ENCODE measurements around the gene RXFP3. TPM values are rescaled to one million over a fixed set of nuclear protein-coding genes. Genes with fewer than 3 reads are reported as not detected.

The RXFP3 gene
- polyA plus RNA-seq, 1 donor from 2014 or later = not detected

GRCh38 chr5:33925278-33925677 lies 10.9 kb upstream of the RXFP3 start:
- Mint-ChIP-seq H3K27ac (no peak overlapping the region), H3K4me3 (no peak overlapping the region), H3K36me3 (no peaks in the 10 kb centered on the region), H3K27me3 (peaks cover 9% of the 10 kb centered on the region), H3K4me1 (peaks cover 0 to 10% (median 3%) of the 10 kb centered on the region in 3 donors), H3K9me3 (peaks cover 0 to 6% (median 0%) of the 10 kb centered on the region in 3 donors)

GRCh38 chr5:33927685-33928084 lies 8.5 kb upstream of the RXFP3 start:
- Mint-ChIP-seq H3K36me3 (no peaks in the 10 kb centered on the region), H3K4me1 (peaks cover 0 to 10% (median 3%) of the 10 kb centered on the region in 3 donors), H3K27ac (peak overlapping the region in 1 of 3 donors; percentile 85), H3K27me3 (peaks cover 2% of the 10 kb centered on the region), H3K9me3 (no peaks in the 10 kb centered on the region), H3K4me3 (no peak overlapping the region)

- Mint-ChIP-seq H3K4me3 (no peak overlapping the region), H3K4me1 (peaks cover 0 to 13% (median 3%) of the 10 kb centered on the region in 3 donors), H3K36me3 (no peaks in the 10 kb centered on the region), H3K27me3 (peaks cover 2% of the 10 kb centered on the region), H3K27ac (no peak overlapping the region), H3K9me3 (no peaks in the 10 kb centered on the region)
Observed at GRCh38 chr5:33928283-33928682, 7.9 kb upstream of the RXFP3 start.

- Mint-ChIP-seq H3K4me1 (peaks cover 8 to 28% (median 14%) of the 10 kb centered on the region in 3 donors), H3K9me3 (no peaks in the 10 kb centered on the region), H3K4me3 (no peak overlapping the region), H3K27me3 (peaks cover 2% of the 10 kb centered on the region), H3K36me3 (no peaks in the 10 kb centered on the region), H3K27ac (no peak overlapping the region)
Observed at GRCh38 chr5:33929925-33930690, 6.1 kb upstream of the RXFP3 start.

- Mint-ChIP-seq H3K27me3 (peaks cover 5% of the 10 kb centered on the region), H3K4me3 (no peak overlapping the region), H3K9me3 (no peaks in the 10 kb centered on the region), H3K36me3 (no peaks in the 10 kb centered on the region), H3K27ac (peak overlapping the region in 1 of 3 donors; percentile 25), H3K4me1 (peaks cover 8 to 29% (median 14%) of the 10 kb centered on the region in 3 donors)
Observed at GRCh38 chr5:33931136-33931535, 5.0 kb upstream of the RXFP3 start.

- Mint-ChIP-seq H3K27me3 (peaks cover 20% of the 10 kb centered on the region), H3K27ac (peak overlapping the region in 1 of 3 donors; percentile 67), H3K4me3 (no peak overlapping the region), H3K36me3 (no peaks in the 10 kb centered on the region), H3K9me3 (no peaks in the 10 kb centered on the region), H3K4me1 (peaks cover 5 to 21% (median 14%) of the 10 kb centered on the region in 3 donors)
Observed at GRCh38 chr5:33933723-33934169, 2.4 kb upstream of the RXFP3 start.

- H3K27me3 Mint-ChIP-seq = peaks cover 22% of the 10 kb centered on the region
- no peak overlapping the region for H3K27ac Mint-ChIP-seq
- peaks cover 5 to 21% (median 14%) of the 10 kb centered on the region in 3 donors for H3K4me1 Mint-ChIP-seq
Observed at GRCh38 chr5:33934176-33934575, 2.0 kb upstream of the RXFP3 start.

GRCh38 chr5:33936004-33936380 lies 194 bp upstream of the RXFP3 start:
- Mint-ChIP-seq H3K36me3 (no peaks in the 10 kb centered on the region), H3K27me3 (peaks cover 28% of the 10 kb centered on the region), H3K4me1 (peaks cover 5 to 21% (median 14%) of the 10 kb centered on the region in 3 donors), H3K9me3 (no peaks in the 10 kb centered on the region), H3K27ac (peak overlapping the region in 1 of 3 donors; percentile 73), H3K4me3 (peak overlapping the region in 1 of 4 donors; percentile 9)

More at GRCh38 chr5:33934176-33934575, 2.0 kb upstream of the RXFP3 start:
- H3K9me3 Mint-ChIP-seq = no peaks in the 10 kb centered on the region
- no peaks in the 10 kb centered on the region for H3K36me3 Mint-ChIP-seq
- no peak overlapping the region for H3K4me3 Mint-ChIP-seq

- H3K36me3 Mint-ChIP-seq = no peaks in the 10 kb centered on the region
- peaks cover 5 to 21% (median 14%) of the 10 kb centered on the region in 3 donors for H3K4me1 Mint-ChIP-seq
- peaks cover 31% of the 10 kb centered on the region for H3K27me3 Mint-ChIP-seq
- H3K4me3 Mint-ChIP-seq = no peak overlapping the region
- H3K9me3 Mint-ChIP-seq = no peaks in the 10 kb centered on the region
- no peak overlapping the region for H3K27ac Mint-ChIP-seq
Observed at GRCh38 chr5:33937017-33937706, 976 bp downstream of the RXFP3 start.

GRCh38 chr5:33937707-33938506 lies 1.7 kb downstream of the RXFP3 start:
- H3K4me3 Mint-ChIP-seq = no peak overlapping the region
- no peaks in the 10 kb centered on the region for H3K36me3 Mint-ChIP-seq
- peaks cover 5 to 21% (median 14%) of the 10 kb centered on the region in 3 donors for H3K4me1 Mint-ChIP-seq
- peaks cover 35% of the 10 kb centered on the region for H3K27me3 Mint-ChIP-seq
- H3K9me3 Mint-ChIP-seq = no peaks in the 10 kb centered on the region
- H3K27ac Mint-ChIP-seq = peak overlapping the region in 1 of 3 donors; percentile 11

- H3K27me3 Mint-ChIP-seq = peaks cover 35% of the 10 kb centered on the region
- H3K4me3 Mint-ChIP-seq = no peak overlapping the region
- no peaks in the 10 kb centered on the region for H3K36me3 Mint-ChIP-seq
Observed at GRCh38 chr5:33938507-33938796, 2.3 kb downstream of the RXFP3 start.

GRCh38 chr5:33938881-33939280 lies 2.7 kb downstream of the RXFP3 start:
- H3K4me3 Mint-ChIP-seq = no peak overlapping the region
- H3K36me3 Mint-ChIP-seq = no peaks in the 10 kb centered on the region
- H3K27me3 Mint-ChIP-seq = peaks cover 35% of the 10 kb centered on the region
- H3K4me1 Mint-ChIP-seq = peaks cover 2 to 12% (median 10%) of the 10 kb centered on the region in 3 donors
- peak overlapping the region in 1 of 3 donors; percentile 11 for H3K27ac Mint-ChIP-seq
- no peaks in the 10 kb centered on the region for H3K9me3 Mint-ChIP-seq

More at GRCh38 chr5:33938507-33938796, 2.3 kb downstream of the RXFP3 start:
- no peaks in the 10 kb centered on the region for H3K9me3 Mint-ChIP-seq
- H3K27ac Mint-ChIP-seq = peak overlapping the region in 1 of 3 donors; percentile 11
- peaks cover 5 to 16% (median 14%) of the 10 kb centered on the region in 3 donors for H3K4me1 Mint-ChIP-seq

GRCh38 chr5:33939556-33940262 lies 3.5 kb downstream of the RXFP3 start:
- H3K27me3 Mint-ChIP-seq = peaks cover 35% of the 10 kb centered on the region
- no peak overlapping the region for H3K4me3 Mint-ChIP-seq
- peaks cover 0 to 4% (median 2%) of the 10 kb centered on the region in 3 donors for H3K4me1 Mint-ChIP-seq
- H3K9me3 Mint-ChIP-seq = no peaks in the 10 kb centered on the region
- no peaks in the 10 kb centered on the region for H3K36me3 Mint-ChIP-seq
- no peak overlapping the region for H3K27ac Mint-ChIP-seq

GRCh38 chr5:33941090-33941489 lies 4.9 kb downstream of the RXFP3 start:
- peaks cover 32% of the 10 kb centered on the region for H3K27me3 Mint-ChIP-seq
- H3K27ac Mint-ChIP-seq = no peak overlapping the region
- H3K4me3 Mint-ChIP-seq = no peak overlapping the region
- H3K4me1 Mint-ChIP-seq = peaks cover 0 to 3% (median 0%) of the 10 kb centered on the region in 3 donors
- H3K9me3 Mint-ChIP-seq = no peaks in the 10 kb centered on the region
- H3K36me3 Mint-ChIP-seq = no peaks in the 10 kb centered on the region
